ENCODE measurements around the gene SUGCT.

The SUGCT gene

DNA sequence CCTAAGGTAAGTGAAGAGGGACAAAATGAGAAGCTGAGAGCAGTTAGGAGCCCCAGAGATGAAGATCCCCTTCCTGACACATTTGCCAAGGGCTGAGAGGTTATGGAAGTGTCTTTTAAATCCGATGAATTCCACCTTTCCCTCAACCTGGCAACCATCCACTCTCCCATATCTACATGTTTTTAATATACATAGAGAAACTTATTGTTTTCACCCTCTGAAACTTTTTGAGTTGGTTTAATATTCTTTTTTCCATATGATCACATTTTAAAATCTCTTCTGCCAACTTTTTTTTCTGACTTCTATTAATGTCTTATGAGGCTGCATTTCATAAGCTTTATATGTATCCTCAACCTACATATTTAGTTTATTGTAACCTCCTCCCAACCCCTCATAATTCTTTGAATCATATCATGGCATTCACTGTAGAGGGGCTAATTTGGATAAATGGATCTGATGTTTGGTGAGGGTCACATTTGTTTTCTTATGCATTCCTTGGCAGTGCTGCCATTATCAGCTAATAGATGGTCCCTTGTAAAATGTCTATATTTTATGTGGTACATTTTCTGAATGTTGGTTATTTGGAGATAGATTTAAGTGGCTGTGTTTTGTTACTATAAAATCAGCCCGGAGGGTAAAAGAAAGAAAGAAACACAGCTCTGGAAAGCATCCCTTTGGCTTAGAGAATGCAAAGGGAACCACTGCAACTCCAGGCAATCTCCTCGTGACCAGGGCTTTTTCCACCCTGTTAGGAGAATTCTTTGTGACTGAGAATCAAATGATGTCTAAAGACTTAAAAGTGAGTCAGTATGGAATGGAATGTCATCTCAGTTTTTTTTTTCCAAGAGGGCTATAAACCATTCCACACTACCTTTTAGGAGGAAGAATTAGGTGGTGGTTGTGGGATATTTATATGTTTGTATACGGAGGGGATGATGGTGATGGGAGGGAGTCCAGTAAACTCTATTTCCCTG, 334.4 kb downstream of the SUGCT start:
- no peak for DNase-seq

- no peak for DNase-seq
Observed at GRCh38 chr7:40470091-40470592, 335.3 kb downstream of the SUGCT start.

- no peak for DNase-seq
Observed at GRCh38 chr7:40470817-40471216, 336.0 kb downstream of the SUGCT start.

- DNase-seq = no peak
Observed at GRCh38 chr7:40471891-40472290, 337.1 kb downstream of the SUGCT start.

DNA sequence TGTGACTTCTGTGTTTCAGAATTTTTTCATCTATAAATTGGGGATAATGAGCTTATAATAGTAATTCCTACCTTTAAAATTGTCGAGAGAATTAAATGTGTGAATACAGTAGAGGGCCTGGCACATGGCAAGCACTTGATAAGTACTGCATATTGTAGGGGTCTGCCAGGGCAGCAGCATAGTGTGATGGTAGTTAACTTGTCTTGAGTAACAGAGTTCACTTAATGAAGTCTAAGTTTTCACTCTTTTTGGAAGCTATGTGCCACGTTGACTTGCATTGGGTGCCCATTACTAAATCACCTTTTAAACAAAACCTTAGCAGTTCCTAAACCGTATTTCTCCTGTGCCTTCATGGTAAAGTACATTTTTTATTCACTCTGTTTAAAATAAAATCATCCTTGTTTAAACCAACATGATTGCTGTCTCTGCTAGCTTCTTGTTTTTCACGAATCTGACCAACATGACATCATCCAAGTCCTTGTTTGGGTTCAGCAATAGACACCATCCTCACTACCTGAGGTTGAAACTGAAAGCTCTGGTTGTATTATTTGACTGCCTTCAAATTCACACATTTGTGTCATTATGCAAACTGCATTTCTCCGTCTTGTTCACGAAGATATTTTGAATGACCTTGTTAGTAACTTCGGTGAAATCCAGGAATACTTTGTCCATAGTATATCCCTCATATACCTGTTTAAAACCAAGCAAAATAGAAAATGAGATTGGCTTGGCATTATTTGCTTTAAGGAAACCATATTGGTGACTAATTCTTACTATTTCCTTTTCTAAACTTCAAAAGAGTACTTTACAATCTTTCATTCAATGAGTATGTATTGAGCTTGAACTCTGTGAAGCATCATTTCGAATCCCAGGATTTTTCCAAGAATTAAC, 340.2 kb downstream of the SUGCT start:
- DNase-seq = no peak

- no peak for DNase-seq
Observed at GRCh38 chr7:40475681-40475982, 340.8 kb downstream of the SUGCT start.

- no peak for DNase-seq
Observed at GRCh38 chr7:40477094-40477493, 342.3 kb downstream of the SUGCT start.

DNA sequence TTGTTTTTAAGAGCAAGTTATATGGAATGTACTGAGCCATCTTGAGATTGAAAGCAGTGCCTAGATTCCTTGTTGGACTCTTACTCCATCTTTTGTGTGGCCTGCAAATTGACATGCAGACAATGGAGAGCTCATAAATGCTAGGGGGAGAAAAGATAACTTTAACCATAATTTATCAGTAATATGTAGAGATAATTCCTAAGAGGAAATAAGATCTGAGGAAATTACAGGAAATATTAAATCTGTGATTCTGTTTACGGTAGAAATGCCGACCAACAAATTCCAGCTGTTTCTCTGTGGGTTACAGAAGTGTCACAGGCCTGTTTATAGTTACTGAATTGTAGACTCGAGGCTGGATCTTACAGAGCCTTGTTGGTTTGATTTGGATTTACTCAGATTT, 348.0 kb downstream of the SUGCT start:
- DNase-seq = no peak

DNA sequence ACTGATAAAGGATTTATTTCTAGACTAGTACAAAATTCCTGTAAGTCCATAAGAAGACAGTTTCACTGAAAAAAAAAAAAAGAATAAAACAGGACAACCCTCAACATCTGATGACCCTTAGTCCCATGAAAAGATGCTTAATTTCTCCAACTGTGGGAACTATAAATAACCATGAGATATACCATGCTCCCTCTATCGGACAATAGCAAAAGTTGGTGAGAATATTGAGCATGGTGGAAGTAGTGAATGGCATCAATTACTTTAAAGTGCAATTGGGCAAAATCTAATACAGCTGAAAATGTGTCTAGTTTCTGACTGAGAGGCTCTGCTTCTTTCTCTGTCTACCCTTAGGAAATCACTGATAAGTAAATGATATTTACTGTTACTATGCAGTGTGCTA, 348.8 kb downstream of the SUGCT start:
- DNase-seq = no peak

- no peak for DNase-seq
Observed at GRCh38 chr7:40489844-40490602, 355.2 kb downstream of the SUGCT start.

- DNase-seq = no peak
Observed at GRCh38 chr7:40490603-40490924, 355.8 kb downstream of the SUGCT start.

DNA sequence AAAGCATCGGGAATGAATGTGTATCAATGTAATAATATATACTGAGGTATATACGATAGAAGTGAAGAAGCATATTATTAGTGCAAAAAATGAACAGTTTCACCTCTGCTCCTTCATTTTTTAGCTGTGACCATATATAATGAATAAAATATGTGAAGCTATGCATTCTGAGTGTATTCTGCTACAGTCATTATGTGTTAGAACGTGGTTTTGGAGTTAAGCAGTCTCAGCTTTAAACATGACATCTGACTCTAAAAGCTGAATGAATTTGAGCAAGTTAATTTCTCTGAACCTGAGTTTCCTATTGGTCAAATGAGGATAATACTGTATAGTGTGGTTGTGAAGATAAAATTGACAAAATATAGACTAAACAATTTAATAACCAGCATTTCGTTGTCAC, 358.1 kb downstream of the SUGCT start:
- DNase-seq = no peak

GRCh38 chr7:40493609-40494051, 358.8 kb downstream of the SUGCT start:
- DNase-seq = no peak

- no peak for DNase-seq
Observed at GRCh38 chr7:40498924-40499510, 364.2 kb downstream of the SUGCT start.

- DNase-seq = no peak
Observed at GRCh38 chr7:40499718-40500117, 364.9 kb downstream of the SUGCT start.

DNA sequence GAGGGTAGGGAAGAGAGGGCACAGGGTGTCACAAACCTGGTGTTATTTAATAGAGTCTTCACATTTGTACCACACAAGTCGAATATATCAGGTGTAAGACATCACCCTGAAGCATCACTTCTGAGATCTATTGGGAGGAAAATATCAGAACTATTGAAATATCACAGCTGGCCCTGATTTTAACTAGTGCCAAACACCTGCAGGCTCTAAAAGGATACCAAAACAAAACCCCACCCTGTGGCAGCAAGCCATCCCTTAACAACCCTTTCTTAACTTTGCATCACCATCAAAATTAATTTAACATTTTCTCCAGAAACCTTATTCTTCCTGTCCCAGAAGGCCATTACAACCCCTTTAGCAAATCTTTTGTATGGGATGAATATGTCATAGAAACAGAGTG, 365.4 kb downstream of the SUGCT start:
- no peak for DNase-seq

DNA sequence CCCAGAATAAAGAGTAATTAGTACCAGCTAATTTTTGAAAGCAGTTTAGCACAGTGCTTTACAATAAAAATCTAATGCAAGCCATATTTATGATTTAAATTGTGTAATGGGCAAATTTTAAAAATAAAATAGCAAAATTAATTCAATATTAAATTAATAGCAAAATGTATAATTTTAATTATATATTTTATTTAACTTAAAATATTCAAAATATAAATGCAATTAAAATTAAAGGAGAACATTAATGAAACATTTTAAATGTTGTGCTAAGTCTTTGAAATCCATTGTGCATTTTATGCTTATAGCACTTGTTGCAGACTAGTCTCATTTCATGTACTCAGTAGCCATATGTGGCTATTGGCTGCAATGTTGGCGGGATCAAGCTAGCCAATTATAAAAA, 367.6 kb downstream of the SUGCT start:
- no peak for DNase-seq

- no peak for DNase-seq
Observed at GRCh38 chr7:40506158-40506557, 371.4 kb downstream of the SUGCT start.

GRCh38 chr7:40507166-40507565, 372.4 kb downstream of the SUGCT start:
- no peak for DNase-seq

DNA sequence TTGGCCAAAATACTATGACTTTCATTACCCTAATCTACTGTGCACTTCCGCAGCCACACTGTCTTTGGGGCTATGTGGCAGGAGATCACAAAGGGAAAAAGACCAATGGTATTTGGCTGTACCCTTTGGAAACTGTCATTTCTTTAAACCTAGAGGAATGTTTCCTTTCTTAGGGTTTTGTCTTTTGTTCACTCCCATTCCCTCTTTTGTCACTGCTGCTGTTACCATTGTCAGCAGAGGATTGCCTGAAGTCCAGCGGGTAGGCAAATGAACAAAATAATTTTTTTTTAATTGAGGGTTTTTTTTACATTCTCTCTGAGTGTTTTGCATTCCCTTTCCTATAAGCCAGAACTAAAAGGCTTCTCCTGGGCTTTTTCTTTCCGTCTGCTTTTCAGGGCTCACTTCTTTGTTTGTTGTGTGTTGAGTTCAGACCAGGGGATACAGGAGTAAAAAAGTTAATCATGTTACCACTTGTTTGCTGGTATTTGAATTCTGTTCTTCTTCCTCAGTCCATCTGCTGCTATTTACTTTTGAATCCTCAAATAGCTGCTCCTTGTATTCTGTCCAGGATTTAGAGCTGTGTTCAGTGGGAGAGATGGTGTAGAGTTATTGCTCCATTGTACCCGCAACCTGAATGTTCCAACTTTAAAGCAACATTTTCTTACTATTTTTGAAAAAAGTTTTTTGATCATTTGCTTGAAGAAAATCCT, 374.6 kb downstream of the SUGCT start:
- no peak for DNase-seq

GRCh38 chr7:40516376-40516775, 381.6 kb downstream of the SUGCT start:
- no peak for DNase-seq

Data from anterior cingulate cortex (tissue), 58 donors.